Kidney epithelial cell (primary cell): ENCODE data around the gene DDAH1. TPM values are rescaled to one million over a fixed set of nuclear protein-coding genes. Genes with fewer than 3 reads are reported as not detected.

Experiments
- DNase-seq: peaks from one replicate; pipeline ENCODE4 v3.0.0-alpha.2; 2010; ENCODE audit warnings: low read depth
- H3K27me3 ChIP-seq: 2 replicates; pipeline ENCODE4 v1.6.0; 2011; ENCODE audit warnings: low read length; ENCODE audit not compliant: control insufficient read depth, insufficient read depth
- H3K36me3 ChIP-seq: 2 replicates; pipeline ENCODE4 v1.5.1; 2011; ENCODE audit warnings: low read length; ENCODE audit not compliant: control insufficient read depth, insufficient read depth
- H3K4me3 ChIP-seq: 2 replicates; pipeline ENCODE4 v1.5.1; 2011; ENCODE audit warnings: low read depth, mild to moderate bottlenecking, control low read depth, low read length
- CTCF ChIP-seq: IDR thresholded peaks from 2 replicates; pipeline ENCODE4 v1.5.1; 2011; ENCODE audit warnings: mild to moderate bottlenecking, moderate library complexity, low read length, control low read depth, inconsistent platforms; ENCODE audit not compliant: insufficient read depth, poor library complexity, severe bottlenecking
- total RNA-seq: library from RNA; depleted of rRNA; stranded (reverse); fragments of >200 nt; gene quantifications from 2 replicates; pipeline ENCODE4 v1.2.3, GENCODE V29; 2015

The DDAH1 gene
- total RNA-seq, 1 donor from 2014 or later, result 33.4 TPM

- no peaks in the 10 kb centered on the region for H3K27me3 ChIP-seq
- DNase-seq, result no peak
- H3K36me3 ChIP-seq, result no peaks in the 10 kb centered on the region
- H3K4me3 ChIP-seq, result no peak overlapping the region
- no peak for TF ChIP-seq CTCF
These were observed 78.8 kb downstream of the DDAH1 start for GRCh38 chr1:85386068-85386722.

- Histone ChIP-seq H3K27me3 (no peaks in the 10 kb centered on the region), H3K36me3 (no peaks in the 10 kb centered on the region), H3K4me3 (no peak overlapping the region)
- no peak for TF ChIP-seq CTCF
- no peak for DNase-seq
These were observed 85.5 kb downstream of the DDAH1 start for GRCh38 chr1:85379203-85380136.

- no peak overlapping the region for H3K4me3 ChIP-seq
- no peaks in the 10 kb centered on the region for H3K27me3 ChIP-seq
- DNase-seq, result no peak
- TF ChIP-seq CTCF, result no peak
- H3K36me3 ChIP-seq, result no peaks in the 10 kb centered on the region
These were observed 86.4 kb downstream of the DDAH1 start for GRCh38 chr1:85378534-85378933.

GRCh38 chr1:85376356-85376755, 88.6 kb downstream of the DDAH1 start:
- DNase-seq, result no peak
- H3K36me3 ChIP-seq, result no peaks in the 10 kb centered on the region
- no peak for TF ChIP-seq CTCF

GRCh38 chr1:85375493-85375892, 89.5 kb downstream of the DDAH1 start:
- Histone ChIP-seq H3K36me3 (no peaks in the 10 kb centered on the region), H3K27me3 (no peaks in the 10 kb centered on the region), H3K4me3 (no peak overlapping the region)
- no peak for DNase-seq
- no peak for TF ChIP-seq CTCF

More at GRCh38 chr1:85376356-85376755, 88.6 kb downstream of the DDAH1 start:
- Histone ChIP-seq H3K27me3 (no peaks in the 10 kb centered on the region), H3K4me3 (no peak overlapping the region)

- Histone ChIP-seq H3K36me3 (no peaks in the 10 kb centered on the region), H3K4me3 (no peak overlapping the region), H3K27me3 (no peaks in the 10 kb centered on the region)
- peak; percentile 61 for DNase-seq
- TF ChIP-seq CTCF, result no peak
These were observed 90.8 kb downstream of the DDAH1 start for GRCh38 chr1:85374160-85374559.
